GM12875 (cell line): ENCODE measurements around the gene SLK.

Experiments used
- H3K4me3 ChIP-seq: one replicate; pipeline ENCODE4 v1.5.1; 2011; ENCODE audit warnings: low read depth, low read length, control low read depth
- TF ChIP-seq, protein P1 (sequence below): IDR thresholded peaks from 2 replicates; pipeline ENCODE4 v1.5.1; 2011; ENCODE audit warnings: low read depth, mild to moderate bottlenecking, control low read depth, inconsistent platforms, low read length, moderate library complexity, borderline replicate concordance; ENCODE audit not compliant: insufficient read depth

Gene SLK

DNA sequence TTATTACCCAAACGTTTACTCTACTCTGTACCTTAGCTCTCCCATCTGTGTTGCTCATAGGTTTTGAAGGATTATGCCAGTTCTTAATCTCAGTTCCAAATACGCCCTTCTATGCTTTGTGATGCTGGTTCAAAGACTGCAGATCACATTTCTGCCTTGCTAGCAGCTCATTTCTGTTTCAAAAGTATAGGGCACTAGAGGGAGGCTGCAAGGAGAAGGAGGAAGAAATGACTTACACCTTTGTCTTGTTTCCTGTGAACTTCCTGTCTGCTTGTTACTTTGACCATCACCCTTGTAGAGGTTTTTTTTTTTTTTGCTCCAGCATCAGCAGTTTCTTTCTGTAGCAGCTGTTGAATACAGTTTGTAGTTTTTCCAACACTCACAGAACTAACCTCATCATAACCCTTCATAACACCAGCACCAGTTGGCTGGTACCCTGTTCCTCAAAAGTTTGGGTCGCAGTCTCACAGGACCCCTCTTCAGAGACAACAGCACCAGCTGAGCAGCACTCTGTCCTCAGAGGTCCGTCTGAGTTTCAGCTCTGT is 16.5 kb downstream of the SLK start:
- TF ChIP-seq, protein P1, sequence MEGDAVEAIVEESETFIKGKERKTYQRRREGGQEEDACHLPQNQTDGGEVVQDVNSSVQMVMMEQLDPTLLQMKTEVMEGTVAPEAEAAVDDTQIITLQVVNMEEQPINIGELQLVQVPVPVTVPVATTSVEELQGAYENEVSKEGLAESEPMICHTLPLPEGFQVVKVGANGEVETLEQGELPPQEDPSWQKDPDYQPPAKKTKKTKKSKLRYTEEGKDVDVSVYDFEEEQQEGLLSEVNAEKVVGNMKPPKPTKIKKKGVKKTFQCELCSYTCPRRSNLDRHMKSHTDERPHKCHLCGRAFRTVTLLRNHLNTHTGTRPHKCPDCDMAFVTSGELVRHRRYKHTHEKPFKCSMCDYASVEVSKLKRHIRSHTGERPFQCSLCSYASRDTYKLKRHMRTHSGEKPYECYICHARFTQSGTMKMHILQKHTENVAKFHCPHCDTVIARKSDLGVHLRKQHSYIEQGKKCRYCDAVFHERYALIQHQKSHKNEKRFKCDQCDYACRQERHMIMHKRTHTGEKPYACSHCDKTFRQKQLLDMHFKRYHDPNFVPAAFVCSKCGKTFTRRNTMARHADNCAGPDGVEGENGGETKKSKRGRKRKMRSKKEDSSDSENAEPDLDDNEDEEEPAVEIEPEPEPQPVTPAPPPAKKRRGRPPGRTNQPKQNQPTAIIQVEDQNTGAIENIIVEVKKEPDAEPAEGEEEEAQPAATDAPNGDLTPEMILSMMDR: no peak
- peak overlapping the region; percentile 24 for H3K4me3 ChIP-seq

DNA sequence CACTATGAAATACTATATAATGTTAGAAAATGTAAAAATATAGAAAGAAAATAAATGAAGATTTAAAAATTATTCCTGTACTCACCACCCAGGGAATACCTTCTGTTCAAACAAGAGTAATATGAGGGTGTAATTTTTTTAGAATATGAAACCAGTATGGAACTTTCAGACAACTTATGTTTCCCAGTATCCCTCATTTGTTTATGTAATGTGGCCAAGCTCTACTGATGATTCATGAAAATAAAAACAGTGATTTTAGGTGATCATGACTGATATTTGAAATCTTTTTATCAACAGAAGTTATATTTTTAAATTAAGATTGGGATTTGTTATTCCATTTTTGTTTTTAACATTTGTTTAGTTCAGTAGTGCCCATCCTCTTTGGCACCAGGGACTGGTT is 18.8 kb downstream of the SLK start:
- H3K4me3 ChIP-seq: no peak overlapping the region
- TF ChIP-seq, protein P1: no peak

DNA sequence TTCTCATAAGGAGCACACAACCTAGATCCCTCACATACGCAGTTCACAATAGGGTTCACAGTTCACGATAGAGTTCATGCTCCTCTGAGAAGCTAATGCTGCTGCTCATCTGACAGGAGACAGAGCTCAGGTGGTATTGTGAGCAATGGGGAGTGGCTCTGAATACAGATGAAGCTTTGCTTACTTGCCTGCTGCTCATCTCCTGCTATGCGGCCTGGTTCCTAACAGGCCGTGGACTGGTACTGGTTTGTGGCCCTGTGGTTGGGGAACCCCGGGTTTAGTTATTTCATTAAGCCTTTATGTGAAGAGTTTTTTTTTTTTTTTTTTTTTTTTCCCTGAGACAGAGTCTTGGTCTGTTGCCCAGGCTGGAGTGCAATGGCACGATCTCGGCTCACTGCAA is 19.4 kb downstream of the SLK start:
- TF ChIP-seq, protein P1: no peak
- no peak overlapping the region for H3K4me3 ChIP-seq

DNA sequence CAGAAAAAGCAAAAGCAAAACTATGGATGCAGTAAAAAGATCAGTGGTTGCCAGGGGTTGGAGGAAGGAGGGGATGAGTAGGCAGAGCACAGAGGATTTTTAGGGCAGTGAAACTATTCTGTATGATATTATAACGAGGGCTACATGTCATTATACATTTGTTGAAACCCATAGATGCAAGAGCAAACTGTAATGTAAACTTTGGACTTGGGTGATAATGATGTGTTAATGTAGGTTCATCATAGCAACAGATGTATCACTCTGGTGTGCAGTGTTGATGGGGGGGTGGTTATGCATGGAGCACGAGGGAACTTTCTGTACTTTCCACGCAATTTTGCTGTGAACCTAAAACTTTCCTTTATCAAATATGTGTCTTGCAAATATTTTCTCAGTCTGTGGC is 23.2 kb downstream of the SLK start:
- TF ChIP-seq, protein P1: no peak
- H3K4me3 ChIP-seq: no peak overlapping the region

DNA sequence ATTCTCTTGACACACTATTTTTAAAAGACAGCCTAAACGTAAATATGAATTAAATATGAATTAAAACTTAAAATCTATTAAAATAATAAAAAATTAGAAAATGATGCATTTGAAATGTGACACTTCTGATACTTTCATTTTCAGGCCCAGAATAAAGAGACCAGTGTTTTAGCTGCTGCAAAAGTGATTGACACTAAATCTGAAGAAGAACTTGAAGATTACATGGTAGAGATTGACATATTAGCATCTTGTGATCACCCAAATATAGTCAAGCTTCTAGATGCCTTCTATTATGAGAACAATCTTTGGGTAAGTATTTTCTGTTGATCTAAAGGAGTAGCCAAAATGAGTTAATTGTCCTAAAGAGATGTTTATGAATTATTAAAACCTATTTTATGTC is 23.6 kb downstream of the SLK start:
- H3K4me3 ChIP-seq: no peak overlapping the region
- TF ChIP-seq, protein P1: no peak

DNA sequence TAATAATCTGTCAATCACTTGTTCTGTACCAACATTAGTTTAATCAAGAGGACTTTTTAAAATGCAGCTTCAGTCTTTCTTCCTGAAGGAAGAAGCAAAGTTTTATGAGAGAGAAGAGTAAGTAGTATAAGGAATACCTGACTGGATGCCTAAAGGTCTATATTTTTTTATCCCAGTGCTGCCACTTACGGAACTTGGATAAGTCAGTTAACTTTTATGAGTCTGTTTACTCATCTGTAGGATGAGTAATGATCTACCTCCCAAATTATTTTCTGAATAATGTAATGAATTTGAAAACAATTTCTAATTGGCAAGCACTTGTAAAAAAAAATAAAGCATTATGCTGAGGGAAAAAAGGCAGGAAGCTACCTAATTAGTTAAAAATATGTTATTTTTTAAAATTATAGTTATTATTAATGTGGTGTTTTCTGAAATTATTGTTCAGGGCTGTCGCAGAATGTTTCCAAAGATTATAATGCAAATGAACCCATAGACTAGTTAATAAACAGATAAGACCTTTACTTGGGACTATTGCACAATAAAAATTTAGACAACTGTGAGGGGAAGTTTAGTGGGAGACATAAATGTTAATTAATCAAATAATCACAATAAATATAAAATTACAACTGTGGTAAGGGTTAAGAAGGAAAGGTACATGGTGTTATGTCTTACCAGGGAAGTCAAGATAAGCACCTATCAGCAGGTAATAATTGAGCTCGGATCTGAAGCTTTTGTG is 24.6 kb downstream of the SLK start:
- H3K4me3 ChIP-seq: no peak overlapping the region
- TF ChIP-seq, protein P1: no peak

DNA sequence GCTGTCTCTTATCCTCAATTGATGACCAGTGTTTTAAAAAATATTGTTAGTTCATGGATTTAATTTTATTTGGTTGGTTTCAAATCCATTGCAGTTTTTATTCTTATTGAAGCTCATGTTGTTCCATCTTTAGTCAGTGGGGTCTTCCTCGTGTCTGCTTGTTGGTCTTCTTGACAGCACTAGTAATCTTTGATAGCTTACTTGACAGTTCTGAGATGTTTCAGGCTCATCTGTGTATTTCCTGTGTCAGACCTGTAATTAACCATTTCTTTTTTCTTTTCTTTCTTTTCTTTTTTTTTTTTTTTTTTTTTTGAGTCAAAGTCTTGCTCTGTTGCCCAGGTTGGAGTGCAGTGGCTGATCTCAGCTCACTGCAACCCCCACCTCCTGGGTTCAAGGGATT is 28.2 kb downstream of the SLK start:
- no peak overlapping the region for H3K4me3 ChIP-seq
- TF ChIP-seq, protein P1: no peak
